HFFc6 (cell line): ENCODE measurements around the gene KIAA0753. TPM values are rescaled to one million over a fixed set of nuclear protein-coding genes. Genes with fewer than 3 reads are reported as not detected.

Experiments
- DNase-seq: peaks from one replicate; pipeline ENCODE4 v3.0.0-alpha.2; 2018
- H3K27ac Mint-ChIP-seq: 2 replicates; pipeline ENCODE4 v1.8.0; 2020; ENCODE audit warnings: mild to moderate bottlenecking, mixed read lengths
- H3K27me3 Mint-ChIP-seq: 2 replicates; pipeline ENCODE4 v1.8.0; 2021; ENCODE audit warnings: mild to moderate bottlenecking, moderate library complexity, mixed read lengths; ENCODE audit not compliant: insufficient read depth
- H3K36me3 Mint-ChIP-seq: 2 replicates; pipeline ENCODE4 v1.8.0; 2021; ENCODE audit warnings: low read depth, mixed read lengths
- H3K4me1 Mint-ChIP-seq: 2 replicates; pipeline ENCODE4 v1.8.0; 2020; ENCODE audit warnings: low read depth, mixed read lengths
- H3K4me3 Mint-ChIP-seq: 2 replicates; pipeline ENCODE4 v1.8.0; 2020; ENCODE audit warnings: mild to moderate bottlenecking, moderate library complexity, mixed read lengths
- H3K9me3 Mint-ChIP-seq: 2 replicates; pipeline ENCODE4 v1.8.0; 2020; ENCODE audit warnings: mild to moderate bottlenecking, mixed read lengths
- total RNA-seq, 6 experiments: library from RNA; stranded (reverse); fragmentation: NEBNext Ultra II Directional; extraction: Animal tissue kit (Norgen Biotek cat#: 25700); gene quantifications; 2 replicates in 1 of 6; 3 replicates in 5 of 6; pipeline ENCODE4 v1.2.3, GENCODE V29; 2021
- TF ChIP-seq, protein P1 (sequence below): fragments of 200-600 bp; sonication (generic); IDR thresholded peaks from 2 replicates; pipeline ENCODE4 v1.5.0; 2021; ENCODE audit warnings: antibody characterized with exemption, mild to moderate bottlenecking

KIAA0753 gene
- total RNA-seq, 6 experiments from 2014 or later: 15.1 to 17.8 (median 16.4) TPM

DNA sequence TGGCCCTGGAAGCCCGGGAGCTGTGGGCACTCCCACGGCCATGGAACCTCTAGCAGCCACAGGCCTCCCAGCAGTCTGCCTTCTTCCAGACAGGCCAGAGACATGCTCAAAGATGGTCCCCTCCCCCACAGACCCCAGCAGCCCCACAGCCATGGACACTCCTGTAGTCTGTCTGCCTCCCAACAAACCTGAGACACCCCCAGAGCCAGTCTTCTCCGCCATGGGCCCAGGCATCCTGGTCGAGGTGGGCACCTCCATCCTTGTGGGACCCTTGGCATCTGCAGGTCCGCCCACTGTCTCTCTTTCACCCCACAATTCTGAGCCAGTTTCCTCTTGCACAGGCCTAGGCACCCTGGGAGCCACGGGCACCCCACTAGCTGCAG lies 3.1 kb downstream of the KIAA0753 start:
- DNase-seq: no peak
- no peak overlapping the region for H3K4me3 Mint-ChIP-seq
- H3K27ac Mint-ChIP-seq: no peak overlapping the region; the same call in 1 of the 2 replicates
- H3K27me3 Mint-ChIP-seq: peaks cover 8% of the 10 kb centered on the region
- TF ChIP-seq, protein P1, sequence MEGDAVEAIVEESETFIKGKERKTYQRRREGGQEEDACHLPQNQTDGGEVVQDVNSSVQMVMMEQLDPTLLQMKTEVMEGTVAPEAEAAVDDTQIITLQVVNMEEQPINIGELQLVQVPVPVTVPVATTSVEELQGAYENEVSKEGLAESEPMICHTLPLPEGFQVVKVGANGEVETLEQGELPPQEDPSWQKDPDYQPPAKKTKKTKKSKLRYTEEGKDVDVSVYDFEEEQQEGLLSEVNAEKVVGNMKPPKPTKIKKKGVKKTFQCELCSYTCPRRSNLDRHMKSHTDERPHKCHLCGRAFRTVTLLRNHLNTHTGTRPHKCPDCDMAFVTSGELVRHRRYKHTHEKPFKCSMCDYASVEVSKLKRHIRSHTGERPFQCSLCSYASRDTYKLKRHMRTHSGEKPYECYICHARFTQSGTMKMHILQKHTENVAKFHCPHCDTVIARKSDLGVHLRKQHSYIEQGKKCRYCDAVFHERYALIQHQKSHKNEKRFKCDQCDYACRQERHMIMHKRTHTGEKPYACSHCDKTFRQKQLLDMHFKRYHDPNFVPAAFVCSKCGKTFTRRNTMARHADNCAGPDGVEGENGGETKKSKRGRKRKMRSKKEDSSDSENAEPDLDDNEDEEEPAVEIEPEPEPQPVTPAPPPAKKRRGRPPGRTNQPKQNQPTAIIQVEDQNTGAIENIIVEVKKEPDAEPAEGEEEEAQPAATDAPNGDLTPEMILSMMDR: no peak
- peaks cover 32% of the 10 kb centered on the region for H3K36me3 Mint-ChIP-seq
- no peaks in the 10 kb centered on the region for H3K9me3 Mint-ChIP-seq
- H3K4me1 Mint-ChIP-seq: peaks cover 22% of the 10 kb centered on the region

DNA sequence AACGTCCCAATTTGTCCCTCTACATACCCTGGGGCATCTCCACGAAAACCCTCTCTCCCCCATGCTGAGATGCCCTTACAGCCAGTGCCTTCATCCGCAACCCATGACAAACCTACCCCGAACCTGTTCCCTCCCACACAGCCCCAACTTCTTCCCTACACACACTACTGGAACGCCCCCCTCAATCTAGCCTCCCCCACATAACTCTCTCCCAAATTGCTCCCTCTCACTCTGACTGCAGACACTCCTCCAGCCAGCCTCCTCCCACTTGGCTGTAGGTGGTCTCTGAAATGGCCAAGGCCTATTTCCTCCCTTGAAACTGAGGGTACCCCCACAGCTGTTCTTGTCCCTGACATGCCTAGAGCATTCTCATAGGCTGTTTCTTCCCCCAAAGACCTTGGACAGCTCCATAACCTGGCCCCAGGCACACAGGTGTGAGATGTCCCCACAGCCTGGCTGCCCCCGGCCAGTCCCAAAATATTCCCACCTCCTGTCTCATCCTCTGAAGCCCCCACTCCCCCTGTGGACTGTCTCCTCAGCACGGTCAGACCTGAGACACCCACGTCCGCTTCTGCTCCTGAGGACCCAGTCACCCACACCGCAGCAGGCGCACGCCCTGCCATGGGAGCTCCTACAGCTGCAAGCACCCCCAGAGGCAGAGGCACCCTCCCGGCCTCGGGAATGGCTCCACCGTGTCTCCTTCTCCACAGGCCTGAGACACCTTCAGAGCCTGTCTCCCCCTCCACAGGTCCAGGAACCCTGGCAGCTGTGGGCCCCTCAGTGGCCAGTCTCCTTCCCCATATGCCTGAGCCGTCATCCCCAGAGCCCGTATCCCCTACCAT lies 3.7 kb downstream of the KIAA0753 start:
- TF ChIP-seq, protein P1: no peak
- Mint-ChIP-seq H3K9me3 (no peaks in the 10 kb centered on the region), H3K4me3 (no peak overlapping the region), H3K27ac (no peak overlapping the region; the same call in 1 of the 2 replicates), H3K27me3 (peaks cover 6% of the 10 kb centered on the region), H3K36me3 (peaks cover 31% of the 10 kb centered on the region), H3K4me1 (peaks cover 16% of the 10 kb centered on the region)
- DNase-seq: no peak

DNA sequence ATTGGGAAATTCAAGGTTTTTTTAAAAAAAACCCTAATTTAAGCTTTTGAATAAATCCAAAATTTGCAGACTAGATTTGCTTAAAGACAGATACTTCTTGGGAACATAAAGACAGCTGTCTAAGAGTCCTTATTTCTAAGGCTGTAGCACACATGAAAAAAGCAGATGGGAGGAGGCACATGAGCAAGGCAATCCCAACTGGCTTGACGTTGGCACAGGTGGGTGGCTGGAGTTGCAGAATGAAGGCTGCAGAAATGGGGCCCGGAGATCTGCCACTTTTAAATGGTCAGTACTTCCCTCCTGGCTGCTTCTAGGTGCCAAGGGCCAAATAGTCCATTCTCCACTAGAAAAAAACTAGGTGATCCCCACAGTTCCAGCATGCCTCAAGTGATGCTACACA lies 4.4 kb downstream of the KIAA0753 start:
- peaks cover 36% of the 10 kb centered on the region for H3K36me3 Mint-ChIP-seq
- H3K27me3 Mint-ChIP-seq: peaks cover 5% of the 10 kb centered on the region
- no peak for DNase-seq
- H3K4me1 Mint-ChIP-seq: peaks cover 10% of the 10 kb centered on the region
- H3K27ac Mint-ChIP-seq: no peak overlapping the region
- TF ChIP-seq, protein P1: no peak
- H3K4me3 Mint-ChIP-seq: no peak overlapping the region
- no peaks in the 10 kb centered on the region for H3K9me3 Mint-ChIP-seq

DNA sequence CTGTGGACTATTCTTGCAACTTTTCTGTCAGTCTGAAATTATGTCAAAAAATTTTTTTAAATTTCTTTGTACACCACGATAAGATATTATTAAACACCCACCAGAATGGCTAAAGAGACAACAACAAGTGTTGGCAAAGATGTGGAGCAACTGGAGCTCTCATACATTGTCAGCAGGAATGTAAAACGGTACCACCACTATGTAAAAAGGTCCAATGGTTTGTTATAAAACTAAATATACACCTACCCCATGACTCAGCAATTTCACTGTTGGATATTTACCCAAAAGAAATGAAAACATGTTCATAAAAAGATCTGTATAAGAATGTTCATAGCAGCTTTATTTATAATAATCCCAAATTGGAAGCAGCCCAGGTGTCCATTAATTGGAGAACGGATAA lies 7.2 kb downstream of the KIAA0753 start:
- TF ChIP-seq, protein P1: no peak
- no peak overlapping the region; the same call in 1 of the 2 replicates for H3K27ac Mint-ChIP-seq
- H3K27me3 Mint-ChIP-seq: no peaks in the 10 kb centered on the region; the same call in 1 of the 2 replicates
- H3K4me3 Mint-ChIP-seq: no peak overlapping the region
- H3K36me3 Mint-ChIP-seq: peaks cover 51% of the 10 kb centered on the region
- no peak for DNase-seq
- H3K4me1 Mint-ChIP-seq: peaks cover 1% of the 10 kb centered on the region
- no peaks in the 10 kb centered on the region for H3K9me3 Mint-ChIP-seq

DNA sequence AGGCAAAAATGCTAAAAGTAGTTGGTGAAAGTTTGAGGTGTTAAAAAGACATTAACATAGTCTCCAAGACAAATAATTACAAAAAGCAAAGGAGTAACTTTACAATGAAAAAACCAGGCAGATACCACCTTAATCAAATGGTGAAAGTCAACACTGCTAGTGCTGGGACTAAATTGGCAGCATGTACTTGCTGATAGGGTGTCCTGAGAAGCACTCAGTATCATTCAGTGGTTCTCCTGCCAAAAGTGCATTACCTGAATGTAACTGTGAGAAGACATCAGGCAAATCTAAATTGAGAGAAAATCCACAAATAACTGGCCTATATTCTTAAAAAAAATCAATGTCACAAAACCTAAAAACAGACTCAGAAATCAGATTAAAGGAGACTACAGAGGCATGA lies 8.0 kb downstream of the KIAA0753 start:
- Mint-ChIP-seq H3K27me3 (no peaks in the 10 kb centered on the region; the same call in 1 of the 2 replicates), H3K36me3 (peaks cover 57% of the 10 kb centered on the region)

More for the DNA sequence above, 8.0 kb downstream of the KIAA0753 start:
- Mint-ChIP-seq H3K4me3 (no peak overlapping the region), H3K4me1 (peaks cover 9% of the 10 kb centered on the region), H3K27ac (no peak overlapping the region), H3K9me3 (no peaks in the 10 kb centered on the region)
- TF ChIP-seq, protein P1: no peak
- no peak for DNase-seq
